GM12878 (cell line): Measurements from ENCODE around the gene OR11G2. TPM values are rescaled to one million over a fixed set of nuclear protein-coding genes. Genes with fewer than 3 reads are reported as not detected.
"Not testable (repeated sequence)": the region's sequence is repeated elsewhere in the genome, so short reads cannot be mapped to it uniquely, and the experiment has no call there.

Experiments
- ATAC-seq: fragments of 200-7000 bp; cut with Tn5 transposase; 3 replicates; pipeline ENCODE4 v1.9.1; 2020; ENCODE audit warnings: mild to moderate bottlenecking, moderate library complexity
- BruUV-seq: library from RNA; stranded (reverse); fragments of 400-500 nt; replicated peaks from 2 replicates; lab custom pipeline; 2021; lab: Mats Ljungman, UMichigan
- CTCF ChIA-PET: fragments of 300-600 bp; sonication (Branson Sonifier 250); formaldehyde crosslinking; extraction: SDS; loops from one replicate; lab custom pipeline; 2021; ENCODE audit warnings: inconsistent platforms; lab: Yijun Ruan, JAX
- POLR2A ChIA-PET: fragments of 350-600 bp; formaldehyde crosslinking; extraction: SDS; loops from one replicate; lab custom pipeline; 2021; ENCODE audit warnings: inconsistent platforms; lab: Charles Lee
- RAD21 ChIA-PET: fragments of 300-600 bp; sonication (Branson Sonifier 250); formaldehyde crosslinking; loops from one replicate; lab custom pipeline; 2023; ENCODE audit warnings: antibody characterized with exemption; ENCODE audit not compliant: unreplicated experiment; lab: Charles Lee
- SMC1A ChIA-PET: fragments of 300-600 bp; sonication (Branson Sonifier 250); formaldehyde crosslinking; loops from one replicate; lab custom pipeline; 2023; ENCODE audit not compliant: unreplicated experiment, uncharacterized antibody; lab: Charles Lee
- DNase-seq: peaks from one replicate; pipeline ENCODE4 v3.0.0-alpha.2; 2011; ENCODE audit warnings: low read depth, low spot score
- FAIRE-seq: peaks from 3 replicates; lab custom pipeline; 2011; peaks lifted over from hg19 to GRCh38; lab: Jason Lieb, UNC
- H2AFZ ChIP-seq: 2 replicates; pipeline ENCODE4 v1.6.0; 2011; ENCODE audit warnings: low read depth, low read length, control low read depth; ENCODE audit not compliant: control insufficient read depth
- H3K27ac ChIP-seq: 2 replicates; pipeline ENCODE4 v1.5.1; 2011; ENCODE audit warnings: control low read depth; ENCODE audit not compliant: control insufficient read depth, insufficient read depth
- H3K27me3 ChIP-seq, 2 experiments: replicated peaks in 1 of 2; 2 replicates each; pipeline versions ENCODE4 v1.6.0 to v1.6.1; 2011; ENCODE audit warnings: low read length in 1 of 2; ENCODE audit not compliant: control insufficient read depth in 2 of 2, insufficient read depth in 2 of 2
- H3K36me3 ChIP-seq, 2 experiments: 2 replicates each; pipeline ENCODE4 v1.5.1; 2011; ENCODE audit warnings: low read length in 1 of 2; ENCODE audit not compliant: control insufficient read depth in 2 of 2, insufficient read depth in 2 of 2
- H3K4me1 ChIP-seq: 2 replicates; pipeline ENCODE4 v1.6.1; 2011; ENCODE audit warnings: mild to moderate bottlenecking, low read length, moderate library complexity, mixed read lengths; ENCODE audit not compliant: control insufficient read depth, insufficient read depth
- H3K4me2 ChIP-seq: 2 replicates; pipeline ENCODE4 v1.6.0; 2011; ENCODE audit warnings: control low read depth; ENCODE audit not compliant: control insufficient read depth, insufficient read depth
- H3K4me3 ChIP-seq: fragments of 200-600 bp; sonication (generic); 2 replicates; pipeline ENCODE4 v1.5.1; 2016
- H3K79me2 ChIP-seq: 2 replicates; pipeline ENCODE4 v1.6.0; 2011; ENCODE audit warnings: low read length; ENCODE audit not compliant: control insufficient read depth, insufficient read depth
- H3K9ac ChIP-seq: 2 replicates; pipeline ENCODE4 v1.8.0; 2011; ENCODE audit warnings: low read length, control low read depth, mixed read lengths; ENCODE audit not compliant: control insufficient read depth, insufficient read depth
- H3K9me3 ChIP-seq: replicated peaks from 3 replicates; pipeline ENCODE4 v1.5.1; 2011; ENCODE audit warnings: mild to moderate bottlenecking, low read length; ENCODE audit not compliant: control insufficient read depth, insufficient read depth
- H4K20me1 ChIP-seq: 2 replicates; pipeline ENCODE4 v1.6.0; 2011; ENCODE audit not compliant: control insufficient read depth, insufficient read depth
- EED ChIP-seq: sonication (generic); IDR thresholded peaks from 2 replicates; pipeline ENCODE4 v1.6.1; 2016; ENCODE audit warnings: antibody characterized with exemption, low read depth
- EP300 ChIP-seq, 2 experiments: fragments of 150-350 bp in 1 of 2; IDR thresholded peaks; 2 replicates each; pipeline ENCODE4 v1.6.1; 2011 to 2012; ENCODE audit warnings: low read depth in 2 of 2, low read length in 2 of 2, borderline replicate concordance in 1 of 2, improper control_type of control experiment in 1 of 2, inconsistent platforms in 1 of 2; ENCODE audit not compliant: control insufficient read depth in 1 of 2
- GABPA ChIP-seq: IDR thresholded peaks from 2 replicates; pipeline ENCODE4 v1.6.1; 2014; ENCODE audit warnings: antibody characterized with exemption, low read depth, mild to moderate bottlenecking, inconsistent platforms
- MEF2A ChIP-seq: IDR thresholded peaks from 2 replicates; pipeline ENCODE4 v1.6.1; 2011; ENCODE audit warnings: low read depth, mild to moderate bottlenecking, low read length, moderate library complexity; ENCODE audit not compliant: insufficient read depth
- MXI1 ChIP-seq: fragments of 150-350 bp; IDR thresholded peaks from 2 replicates; pipeline ENCODE4 v1.6.1; 2011; ENCODE audit warnings: low read depth, mild to moderate bottlenecking, inconsistent platforms, low read length, improper control_type of control experiment
- RFX5 ChIP-seq: IDR thresholded peaks from 2 replicates; pipeline ENCODE4 v1.6.1; 2011; ENCODE audit warnings: low read depth, low read length, improper control_type of control experiment
- RUNX3 ChIP-seq: IDR thresholded peaks from 2 replicates; pipeline ENCODE4 v1.6.1; 2012; ENCODE audit warnings: low read length, inconsistent platforms
- SIN3A ChIP-seq: IDR thresholded peaks from 2 replicates; pipeline ENCODE4 v1.6.1; 2012; ENCODE audit warnings: low read depth, low read length, improper control_type of control experiment
- SUZ12 ChIP-seq: fragments of 200-600 bp; sonication (generic); IDR thresholded peaks from one replicate; pipeline ENCODE4 v1.6.1; 2018; ENCODE audit warnings: antibody characterized with exemption, mild to moderate bottlenecking; ENCODE audit not compliant: unreplicated experiment
- TCF12 ChIP-seq: IDR thresholded peaks from 2 replicates; pipeline ENCODE4 v1.6.1; 2011; ENCODE audit warnings: low read depth, mild to moderate bottlenecking, low read length
- YY1 ChIP-seq: IDR thresholded peaks from 2 replicates; pipeline ENCODE4 v1.6.1; 2011; ENCODE audit warnings: low read depth, mild to moderate bottlenecking, low read length
- ZBED1 ChIP-seq: IDR thresholded peaks from 2 replicates; pipeline ENCODE4 v1.6.1; 2016; ENCODE audit warnings: borderline replicate concordance
- ZNF217 ChIP-seq: fragments of 450-650 bp; IDR thresholded peaks from 2 replicates; pipeline ENCODE4 v1.6.1; 2017; ENCODE audit warnings: antibody characterized with exemption, mild to moderate bottlenecking
- ZSCAN29 ChIP-seq: fragments of 450-650 bp; IDR thresholded peaks from 2 replicates; pipeline ENCODE4 v1.6.1; 2017; ENCODE audit warnings: mild to moderate bottlenecking, moderate library complexity
- in situ Hi-C: fragments of 300-500 bp; cut with MboI; formaldehyde crosslinking; loops from 9 replicates; pipeline ENCODE4 v1.14.3; 2018; ENCODE audit warnings: mixed read lengths
- intact Hi-C: fragments of 100-400 bp; cut with micrococcal nuclease; formaldehyde crosslinking; loops from one replicate; pipeline ENCODE4 v1.14.2; 2022; ENCODE audit not compliant: unreplicated experiment
- polyA plus RNA-seq, 11 experiments: library from polyadenylated mRNA; depleted of rRNA in 4 of 11; unstranded in 6 of 11; stranded (reverse) in 5 of 11; fragments of >200 nt; fragmentation: Nextera tagmentation in 4 of 11; fragmentation: Illumina TruSeq in 1 of 11; extraction: Ambion mirVana in 4 of 11; extraction: Trizol in 1 of 11; gene quantifications; 1 replicate in 1 of 11; 2 replicates in 10 of 11; pipeline versions ENCODE4 v1.2.1 to v1.2.3, GENCODE V29; 2011 to 2016; ENCODE audit warnings: inconsistent platforms in 2 of 11, missing spikeins in 2 of 11, low read depth in 1 of 11
- total RNA-seq, 4 experiments: library from RNA; depleted of rRNA in 3 of 4; stranded (reverse); fragments of >200 nt in 3 of 4; fragmentation: Illumina TruSeq in 1 of 4; extraction: Trizol in 1 of 4; gene quantifications; 2 replicates each; pipeline versions ENCODE4 v1.2.1 to v1.2.3, GENCODE V29; 2013 to 2021

OR11G2 gene
- total and polyA plus RNA-seq, 10 of the 15 experiments (the other 5 are each of a cell fraction or from before 2014, with no cell fraction given) = 0.08 TPM; not detected in 9

DNA sequence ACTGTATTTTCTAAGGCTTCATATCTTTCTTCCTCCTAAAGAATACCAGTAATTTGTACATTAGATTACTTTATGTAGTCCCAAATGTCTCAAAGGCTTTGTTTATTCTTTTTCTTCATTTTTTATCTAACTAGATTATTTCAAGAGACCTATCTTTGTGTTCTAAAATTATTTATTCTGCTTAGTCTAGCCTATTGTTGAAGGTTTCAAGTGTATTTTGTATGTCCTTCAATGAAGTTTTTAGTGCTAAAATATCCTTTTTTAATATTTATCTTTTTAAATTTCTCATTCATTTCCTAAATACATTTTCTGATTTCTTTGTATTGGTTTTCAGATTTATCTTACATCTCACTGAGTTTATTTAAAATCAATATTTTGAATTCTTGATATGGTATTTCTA, 26.2 kb upstream of the OR11G2 start:
- RAD21 ChIA-PET = no interaction called here
- Histone ChIP-seq H3K4me2 (no peak overlapping the region), H3K27me3 (no peaks in the 10 kb centered on the region), H3K4me3 (no peak overlapping the region), H3K36me3 (no peaks in the 10 kb centered on the region), H3K79me2 (no peaks in the 10 kb centered on the region), H3K27ac (no peak overlapping the region)
- no peak for ATAC-seq
- POLR2A ChIA-PET = no interaction called here
- no peak for FAIRE-seq
- no TSS peak for BruUV-seq
- SMC1A ChIA-PET = no interaction called here
- intact Hi-C loops = no loop called here
- CTCF ChIA-PET = no interaction called here
- in situ Hi-C loops = no loop called here
- TF ChIP-seq SIN3A (no peak), MEF2A (no peak), EP300 (IDR thresholded peaks at IDR 0.05; ENCODE audit: borderline replicate concordance in 1 of 2, control insufficient read depth in 1 of 2, low read depth in 2 of 2, low read length in 2 of 2) (no peak)
- TF ChIP-seq, all 136 proteins: peak for 0
- H3K9ac ChIP-seq = no peak overlapping the region
- no peaks in the 10 kb centered on the region; the same call in 2 of the 3 replicates for H3K9me3 ChIP-seq
- no peak for DNase-seq
- no peaks in the 10 kb centered on the region for H3K4me1 ChIP-seq
- H2AFZ ChIP-seq = no peak overlapping the region
- no peaks in the 10 kb centered on the region for H4K20me1 ChIP-seq

- no peak for TF ChIP-seq YY1
- no peak for TF ChIP-seq SUZ12
- TF ChIP-seq ZSCAN29 = no peak
- no peak for TF ChIP-seq RFX5
- TF ChIP-seq TCF12 = no peak
- no peak for TF ChIP-seq GABPA
- TF ChIP-seq ZNF217 = no peak
- TF ChIP-seq EED = no peak
- TF ChIP-seq RUNX3 = no peak
- no peak for TF ChIP-seq MXI1
- TF ChIP-seq ZBED1 = no peak
- ChIA-PET SMC1A (no interaction called here), CTCF (no interaction called here), RAD21 (no interaction called here), POLR2A (no interaction called here)
- no TSS peak for BruUV-seq
- no peak overlapping the region for H3K4me3 ChIP-seq
- no peak overlapping the region for H3K27ac ChIP-seq
- DNase-seq (no peak), ATAC-seq (no peak), FAIRE-seq (no peak)
- no peaks in the 10 kb centered on the region for H4K20me1 ChIP-seq
- no peaks in the 10 kb centered on the region for H3K27me3 ChIP-seq
- in situ Hi-C loops (no loop called here), intact Hi-C loops (no loop called here)
- H3K79me2 ChIP-seq = no peaks in the 10 kb centered on the region
- H2AFZ ChIP-seq = no peak overlapping the region
- H3K4me2 ChIP-seq = no peak overlapping the region
- H3K9ac ChIP-seq = no peak overlapping the region
- no peaks in the 10 kb centered on the region for H3K4me1 ChIP-seq
- H3K36me3 ChIP-seq = no peaks in the 10 kb centered on the region
- H3K9me3 ChIP-seq = no peaks in the 10 kb centered on the region; the same call in 2 of the 3 replicates
These were observed 23.6 kb upstream of the OR11G2 start for GRCh38 chr14:20167091-20167490.

GRCh38 chr14:20169852-20170251, 20.8 kb upstream of the OR11G2 start:
- BruUV-seq, H3K27ac ChIP-seq, H3K4me2 ChIP-seq, DNase-seq, H4K20me1 ChIP-seq, RAD21 ChIA-PET, SMC1A ChIA-PET, FAIRE-seq, H2AFZ ChIP-seq, H3K79me2 ChIP-seq, H3K4me3 ChIP-seq, CTCF ChIA-PET, H3K27me3 ChIP-seq, H3K36me3 ChIP-seq, H3K9me3 ChIP-seq, intact Hi-C loops, H3K9ac ChIP-seq, H3K4me1 ChIP-seq, ATAC-seq, in situ Hi-C loops, POLR2A ChIA-PET: not testable (repeated sequence)
